ENCODE measurements around the gene ACSF2.

DNA sequence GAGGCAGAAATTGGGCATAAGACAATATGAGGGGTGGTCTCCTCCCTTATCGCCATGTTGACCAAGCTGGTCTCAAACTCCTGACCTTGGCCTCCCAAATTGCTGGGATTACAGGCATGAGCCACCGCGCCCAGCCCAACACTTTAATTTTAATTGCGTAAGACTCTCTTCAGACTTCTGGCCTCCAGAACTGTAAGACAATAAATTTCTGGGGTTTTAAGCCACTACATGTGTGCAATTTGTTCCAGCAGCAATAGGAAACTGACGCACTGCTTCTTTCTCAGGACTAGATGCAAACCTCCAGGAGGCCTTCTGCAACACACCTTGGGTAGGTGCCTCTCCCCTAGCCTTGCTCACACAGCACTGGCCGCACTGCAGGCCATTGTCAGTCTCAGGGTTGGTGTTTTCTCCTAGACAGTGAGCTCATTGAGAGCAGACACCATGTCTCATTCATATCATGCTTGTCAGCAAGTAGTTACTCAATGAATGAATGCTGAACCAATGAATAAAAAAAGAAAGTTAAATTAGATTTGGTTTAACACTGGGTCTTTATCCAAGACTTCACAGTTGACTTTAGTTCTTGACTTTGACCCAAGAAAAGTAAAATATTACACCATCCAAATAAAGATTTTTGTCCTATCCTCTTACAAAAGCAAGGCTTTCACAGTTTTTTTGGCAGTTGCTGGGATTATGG lies 5.5 kb upstream of the ACSF2 start:
- TF ChIP-seq, protein P1, sequence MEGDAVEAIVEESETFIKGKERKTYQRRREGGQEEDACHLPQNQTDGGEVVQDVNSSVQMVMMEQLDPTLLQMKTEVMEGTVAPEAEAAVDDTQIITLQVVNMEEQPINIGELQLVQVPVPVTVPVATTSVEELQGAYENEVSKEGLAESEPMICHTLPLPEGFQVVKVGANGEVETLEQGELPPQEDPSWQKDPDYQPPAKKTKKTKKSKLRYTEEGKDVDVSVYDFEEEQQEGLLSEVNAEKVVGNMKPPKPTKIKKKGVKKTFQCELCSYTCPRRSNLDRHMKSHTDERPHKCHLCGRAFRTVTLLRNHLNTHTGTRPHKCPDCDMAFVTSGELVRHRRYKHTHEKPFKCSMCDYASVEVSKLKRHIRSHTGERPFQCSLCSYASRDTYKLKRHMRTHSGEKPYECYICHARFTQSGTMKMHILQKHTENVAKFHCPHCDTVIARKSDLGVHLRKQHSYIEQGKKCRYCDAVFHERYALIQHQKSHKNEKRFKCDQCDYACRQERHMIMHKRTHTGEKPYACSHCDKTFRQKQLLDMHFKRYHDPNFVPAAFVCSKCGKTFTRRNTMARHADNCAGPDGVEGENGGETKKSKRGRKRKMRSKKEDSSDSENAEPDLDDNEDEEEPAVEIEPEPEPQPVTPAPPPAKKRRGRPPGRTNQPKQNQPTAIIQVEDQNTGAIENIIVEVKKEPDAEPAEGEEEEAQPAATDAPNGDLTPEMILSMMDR (IDR thresholded peaks at IDR 0.05), result no peak
- no peak for TF ChIP-seq POLR2AphosphoS5 (IDR thresholded peaks at IDR 0.05; ENCODE audit: low read depth, low read length)
- TF ChIP-seq, protein P2, sequence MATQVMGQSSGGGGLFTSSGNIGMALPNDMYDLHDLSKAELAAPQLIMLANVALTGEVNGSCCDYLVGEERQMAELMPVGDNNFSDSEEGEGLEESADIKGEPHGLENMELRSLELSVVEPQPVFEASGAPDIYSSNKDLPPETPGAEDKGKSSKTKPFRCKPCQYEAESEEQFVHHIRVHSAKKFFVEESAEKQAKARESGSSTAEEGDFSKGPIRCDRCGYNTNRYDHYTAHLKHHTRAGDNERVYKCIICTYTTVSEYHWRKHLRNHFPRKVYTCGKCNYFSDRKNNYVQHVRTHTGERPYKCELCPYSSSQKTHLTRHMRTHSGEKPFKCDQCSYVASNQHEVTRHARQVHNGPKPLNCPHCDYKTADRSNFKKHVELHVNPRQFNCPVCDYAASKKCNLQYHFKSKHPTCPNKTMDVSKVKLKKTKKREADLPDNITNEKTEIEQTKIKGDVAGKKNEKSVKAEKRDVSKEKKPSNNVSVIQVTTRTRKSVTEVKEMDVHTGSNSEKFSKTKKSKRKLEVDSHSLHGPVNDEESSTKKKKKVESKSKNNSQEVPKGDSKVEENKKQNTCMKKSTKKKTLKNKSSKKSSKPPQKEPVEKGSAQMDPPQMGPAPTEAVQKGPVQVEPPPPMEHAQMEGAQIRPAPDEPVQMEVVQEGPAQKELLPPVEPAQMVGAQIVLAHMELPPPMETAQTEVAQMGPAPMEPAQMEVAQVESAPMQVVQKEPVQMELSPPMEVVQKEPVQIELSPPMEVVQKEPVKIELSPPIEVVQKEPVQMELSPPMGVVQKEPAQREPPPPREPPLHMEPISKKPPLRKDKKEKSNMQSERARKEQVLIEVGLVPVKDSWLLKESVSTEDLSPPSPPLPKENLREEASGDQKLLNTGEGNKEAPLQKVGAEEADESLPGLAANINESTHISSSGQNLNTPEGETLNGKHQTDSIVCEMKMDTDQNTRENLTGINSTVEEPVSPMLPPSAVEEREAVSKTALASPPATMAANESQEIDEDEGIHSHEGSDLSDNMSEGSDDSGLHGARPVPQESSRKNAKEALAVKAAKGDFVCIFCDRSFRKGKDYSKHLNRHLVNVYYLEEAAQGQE (IDR thresholded peaks at IDR 0.05; ENCODE audit: insufficient read depth in 1 of 2, low read depth in 2 of 2, low read length in 1 of 2), result no peak
- TF ChIP-seq TCF7L2 (IDR thresholded peaks at IDR 0.05; ENCODE audit: low read depth, low read length), result no peak
- TF ChIP-seq SIN3A (IDR thresholded peaks at IDR 0.05; ENCODE audit: borderline replicate concordance, insufficient read depth, low read depth, low read length), result no peak

Measured in Panc1 (cell line).